Stimulated activated CD8-positive, alpha-beta memory T cell treated with anti-CD3 and anti-CD28 coated beads, Interleukin-2, amount 100 ng/mL, for 48 hours (primary cell): ENCODE measurements around the gene KDM6B.

Source experiments
- DNase-seq, 2 donors: peaks; one replicate each; pipeline ENCODE4 v3.0.0-alpha.2; 2020; ENCODE audit warnings: low read depth in 2 of 2

The KDM6B gene

DNA sequence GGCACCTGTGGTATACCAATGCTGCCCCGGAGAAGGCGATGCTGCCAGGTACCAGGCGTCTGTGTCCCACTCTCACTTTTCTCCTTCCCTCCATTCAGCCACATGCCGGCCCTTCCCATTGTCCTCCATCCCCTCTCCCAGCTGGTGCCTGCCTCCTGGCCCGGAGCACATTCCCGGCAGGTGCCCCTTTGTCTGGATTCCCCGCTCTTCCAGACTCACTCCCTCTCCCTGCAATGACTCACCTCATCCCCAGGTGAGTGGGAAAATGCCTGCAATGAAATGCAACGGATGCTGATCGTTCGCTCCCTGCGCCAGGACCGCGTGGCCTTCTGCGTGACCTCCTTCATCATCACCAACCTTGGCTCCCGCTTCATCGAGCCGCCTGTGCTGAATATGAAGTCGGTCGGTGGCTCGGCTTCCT lies 10.4 kb upstream of the KDM6B start:
- no peak for DNase-seq

DNA sequence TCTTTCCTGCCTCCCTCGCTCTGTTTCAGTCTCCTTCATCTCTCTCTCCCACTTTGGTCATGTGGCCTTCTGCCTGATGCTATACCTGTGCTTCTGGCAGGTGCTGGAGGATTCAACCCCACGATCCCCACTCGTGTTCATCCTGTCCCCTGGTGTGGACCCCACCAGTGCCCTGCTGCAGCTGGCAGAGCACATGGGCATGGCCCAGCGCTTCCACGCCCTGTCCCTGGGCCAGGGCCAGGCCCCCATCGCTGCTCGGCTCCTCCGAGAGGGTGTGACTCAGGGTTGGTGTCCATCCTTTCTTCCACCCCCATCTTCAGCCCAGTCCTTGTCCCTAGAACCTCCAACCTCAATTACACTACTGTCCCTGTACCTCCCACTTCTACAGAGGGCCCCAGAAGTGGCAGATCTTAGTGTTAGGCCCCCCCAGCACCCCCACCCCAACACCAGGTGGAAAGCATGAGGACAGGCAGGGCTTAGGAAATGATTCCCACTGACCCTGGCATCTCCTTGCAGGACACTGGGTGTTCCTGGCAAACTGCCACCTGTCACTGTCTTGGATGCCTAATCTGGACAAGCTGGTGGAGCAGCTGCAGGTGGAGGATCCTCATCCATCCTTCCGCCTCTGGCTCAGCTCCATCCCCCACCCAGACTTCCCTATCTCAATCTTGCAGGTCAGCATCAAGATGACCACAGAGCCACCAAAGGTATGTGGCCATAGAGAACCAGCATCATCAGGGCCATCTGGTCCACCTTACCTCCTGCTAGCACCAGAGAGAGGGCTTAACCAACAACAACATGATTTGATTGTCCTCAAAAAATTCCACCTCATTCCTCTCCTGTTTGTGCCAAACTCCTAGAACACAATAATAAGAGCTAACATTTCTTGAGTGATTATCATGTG lies 9.7 kb upstream of the KDM6B start:
- no peak for DNase-seq

DNA sequence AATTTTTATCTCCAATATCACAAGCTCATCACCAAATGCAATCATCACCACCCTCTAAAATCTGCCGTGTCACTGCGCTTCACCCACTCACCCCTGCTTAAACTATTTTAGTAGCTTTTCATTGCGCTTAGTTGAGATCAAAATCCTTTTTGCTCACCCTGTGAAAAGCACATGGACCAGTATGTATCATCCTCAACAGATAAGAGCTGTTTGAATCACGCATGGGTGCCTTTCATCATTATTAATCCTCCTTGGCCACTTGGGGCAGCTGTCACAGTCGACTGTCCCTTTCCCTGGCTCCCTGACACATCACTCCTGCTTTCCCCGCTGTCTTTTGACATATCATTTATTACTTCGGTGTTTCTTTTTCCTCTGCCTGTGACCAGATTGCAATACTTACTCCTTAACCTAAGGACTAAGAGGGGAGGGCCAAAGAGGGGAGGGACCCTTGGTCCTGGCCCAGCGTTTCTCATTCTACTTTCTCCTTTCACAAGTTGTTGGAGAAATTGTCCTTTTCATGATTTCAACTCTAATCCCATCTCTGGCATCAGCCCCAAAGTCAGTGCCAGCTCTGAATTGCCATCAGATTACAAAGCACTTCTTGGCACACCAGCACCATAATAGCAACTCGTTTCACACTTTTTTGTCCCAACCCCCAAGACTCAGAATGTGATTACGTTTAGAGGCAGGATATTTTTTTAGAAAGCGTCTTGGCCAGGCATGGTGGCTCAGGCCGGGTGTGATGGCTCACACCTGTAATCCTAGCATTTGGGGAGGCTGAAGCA lies 8.6 kb upstream of the KDM6B start:
- no peak for DNase-seq

DNA sequence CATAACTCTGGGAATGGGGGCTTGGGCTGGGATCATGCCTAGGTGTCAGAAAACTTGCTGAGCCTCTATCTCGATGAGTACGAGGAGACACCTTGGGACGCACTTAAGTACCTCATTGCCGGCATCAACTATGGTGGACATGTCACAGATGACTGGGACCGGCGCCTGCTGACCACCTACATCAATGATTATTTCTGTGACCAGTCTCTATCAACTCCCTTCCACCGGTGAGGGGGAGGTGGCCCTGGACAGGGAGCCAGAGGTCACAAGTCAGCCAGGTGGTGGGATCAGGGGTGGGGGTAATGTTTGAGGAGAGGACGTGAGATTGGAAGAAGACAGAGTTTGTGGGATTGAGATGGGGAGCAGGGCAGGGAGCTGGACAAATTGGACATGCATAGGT lies 3.4 kb upstream of the KDM6B start:
- DNase-seq: no peak

DNA sequence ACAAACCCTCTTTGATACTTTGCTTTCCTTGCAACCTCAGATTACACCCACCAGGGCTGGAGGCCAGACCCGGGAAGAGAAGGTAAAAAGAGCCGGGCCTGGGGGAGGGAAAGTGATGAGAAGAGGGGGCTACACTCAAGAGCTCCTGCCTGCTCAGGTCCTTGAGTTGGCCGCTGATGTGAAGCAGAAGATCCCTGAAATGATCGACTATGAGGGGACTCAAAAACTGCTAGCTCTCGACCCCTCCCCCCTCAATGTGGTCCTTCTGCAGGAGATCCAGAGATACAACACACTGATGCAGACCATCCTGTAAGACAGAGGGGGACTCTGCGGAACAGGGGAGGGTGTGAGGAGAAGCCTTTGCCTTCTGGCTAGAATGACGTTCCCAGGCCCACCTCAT lies 2.8 kb upstream of the KDM6B start:
- DNase-seq: no peak

DNA sequence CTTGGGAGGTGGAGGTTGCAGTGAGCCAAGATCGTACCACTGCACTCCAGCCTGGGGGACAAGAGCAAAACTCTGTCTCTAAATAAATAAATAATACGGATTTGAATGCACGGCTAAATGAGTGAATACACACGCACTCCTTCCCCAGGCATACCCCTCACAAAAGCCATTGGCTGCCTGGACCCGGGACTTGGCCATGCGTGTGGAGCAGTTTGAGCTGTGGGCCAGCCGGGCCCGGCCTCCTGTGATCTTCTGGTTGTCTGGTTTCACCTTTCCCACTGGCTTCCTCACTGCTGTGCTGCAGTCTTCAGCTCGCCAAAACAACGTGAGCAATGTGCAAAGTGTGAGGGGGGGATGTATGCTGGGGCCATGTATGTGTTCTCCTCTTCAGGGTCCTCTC lies 1.6 kb upstream of the KDM6B start:
- DNase-seq: no peak

DNA sequence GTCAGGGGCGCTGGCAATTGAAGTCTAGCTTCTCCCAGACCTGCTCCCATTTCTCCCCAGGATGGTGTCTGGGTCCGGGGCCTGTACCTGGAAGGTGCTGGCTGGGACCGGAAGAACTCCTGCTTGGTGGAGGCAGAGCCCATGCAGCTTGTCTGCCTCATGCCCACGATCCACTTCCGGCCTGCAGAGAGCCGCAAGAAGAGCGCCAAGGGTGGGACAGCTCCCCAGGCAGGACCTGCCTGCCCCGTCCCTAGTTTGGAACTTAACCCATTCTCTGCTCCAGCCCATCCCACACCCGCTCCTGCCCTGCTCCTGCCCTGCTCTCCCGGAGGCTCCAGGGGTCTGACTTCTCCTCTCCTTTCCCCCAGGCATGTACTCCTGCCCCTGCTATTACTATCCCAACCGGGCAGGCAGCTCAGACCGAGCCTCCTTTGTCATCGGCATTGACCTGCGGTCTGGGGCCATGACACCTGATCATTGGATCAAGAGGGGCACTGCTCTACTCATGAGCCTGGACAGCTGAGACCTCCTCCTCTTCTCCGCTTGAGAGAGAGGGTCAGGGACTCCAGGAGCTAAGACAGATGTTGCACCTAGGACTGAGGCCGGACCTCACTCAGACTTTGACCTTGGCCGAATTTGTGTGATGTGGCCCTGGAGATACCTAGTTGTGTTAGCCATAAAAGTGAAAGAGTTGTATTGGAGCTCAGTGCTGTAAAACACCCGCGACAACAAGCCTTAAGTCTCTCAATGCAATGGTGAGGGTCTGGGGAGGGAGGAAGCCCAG lies 814 bp upstream of the KDM6B start:
- no peak for DNase-seq

DNA sequence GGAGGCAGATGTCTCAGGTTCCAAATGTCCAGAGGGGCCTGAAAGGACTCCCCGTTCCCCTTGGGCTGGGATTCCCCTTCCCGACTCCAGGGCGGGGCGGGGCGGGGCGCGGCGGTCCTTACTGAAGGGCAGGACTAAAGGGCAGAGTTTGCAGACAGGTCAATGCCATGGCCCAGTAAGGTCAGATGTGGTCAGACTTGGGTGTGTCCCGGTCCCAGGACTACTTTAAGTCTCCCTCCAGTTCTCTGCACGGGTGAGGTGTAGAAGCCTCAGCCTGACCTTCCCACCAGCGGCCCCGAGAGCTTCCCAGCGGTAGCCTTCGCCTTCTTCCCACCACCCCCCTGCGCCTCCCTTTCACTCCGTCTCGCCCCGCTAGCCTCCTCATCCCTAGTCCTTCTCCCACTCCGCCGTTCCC lies 532 bp downstream of the KDM6B start:
- DNase-seq: no peak

DNA sequence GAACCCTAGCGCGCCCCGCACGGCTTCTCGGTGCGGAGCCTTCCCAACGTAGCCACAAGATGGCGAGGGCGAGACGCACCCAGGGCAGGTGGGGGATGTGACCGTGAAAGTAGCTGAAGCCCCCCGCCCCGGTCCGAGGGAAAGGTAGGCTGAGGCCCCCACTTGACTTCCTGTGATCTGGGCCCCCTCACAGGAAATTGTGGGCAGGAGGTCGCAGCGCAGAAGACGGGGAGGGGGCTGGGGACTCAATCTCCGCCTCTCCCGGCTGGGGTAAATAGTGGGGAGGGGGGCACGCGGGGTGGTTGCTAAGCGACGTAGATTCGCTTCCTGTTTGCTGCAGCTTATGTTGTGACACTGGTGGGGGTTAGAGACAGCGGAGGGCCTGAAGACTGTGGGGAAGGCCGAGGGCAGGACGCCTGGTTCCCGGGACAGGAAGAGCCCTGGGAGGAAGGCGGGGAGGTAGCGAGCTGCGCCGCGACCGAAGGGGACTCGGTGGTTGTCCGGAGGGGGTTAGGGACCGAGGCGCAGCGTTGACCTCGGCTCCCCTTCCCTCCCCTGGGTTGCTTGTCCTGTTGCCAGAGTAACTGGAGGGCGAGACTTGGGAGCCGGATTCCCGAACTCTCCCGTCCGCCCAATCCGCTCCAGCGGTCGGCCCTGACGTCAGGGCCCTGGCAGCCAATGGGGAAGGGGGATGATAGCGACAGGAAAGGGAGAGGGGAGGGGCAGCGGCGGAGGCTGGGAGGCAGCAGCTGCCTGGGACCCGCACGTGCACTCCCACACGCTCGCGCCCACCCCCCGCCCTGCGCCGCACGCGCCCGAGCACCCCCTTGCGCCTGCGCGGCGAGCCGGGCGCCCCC lies 1.2 kb downstream of the KDM6B start:
- peak; percentile 82 to 87 for DNase-seq

DNA sequence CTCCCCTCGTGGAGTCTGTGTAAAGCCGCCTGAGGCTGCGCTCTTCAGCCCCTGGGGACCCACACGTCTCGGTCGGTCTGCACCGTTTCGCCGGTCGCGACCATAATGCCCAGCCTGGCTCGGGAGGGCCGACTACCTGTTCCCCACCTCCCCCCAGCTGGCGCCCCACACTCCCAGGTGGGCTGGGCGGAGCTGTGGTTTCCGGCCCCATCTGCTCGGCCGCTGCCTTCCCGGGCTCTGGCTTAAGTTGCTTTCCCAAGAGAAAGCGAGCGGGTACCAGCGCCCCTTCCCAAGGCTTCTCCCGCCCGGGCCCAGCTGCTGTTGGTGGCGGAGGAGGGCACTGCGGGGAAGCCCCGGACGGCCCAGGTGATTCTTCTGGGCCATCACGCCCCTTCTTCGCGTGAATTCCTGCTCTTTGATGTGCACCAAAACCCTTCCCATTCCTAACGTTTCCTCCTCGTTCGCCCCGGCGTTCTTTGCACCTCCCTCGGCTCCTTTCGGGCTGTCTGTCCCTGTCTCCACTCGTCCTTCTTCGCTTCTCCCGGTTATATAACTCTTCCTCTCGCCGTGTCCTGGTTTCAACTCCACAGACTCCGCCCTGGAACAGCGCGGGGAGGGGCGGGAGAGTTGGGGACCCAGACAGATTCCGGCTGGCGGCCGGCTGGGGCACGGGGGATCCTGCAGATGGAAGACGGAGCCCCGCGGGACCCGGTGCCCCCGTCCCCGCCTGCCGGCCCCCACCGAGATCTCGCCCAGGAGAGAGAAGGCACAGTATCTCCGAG lies 2.0 kb downstream of the KDM6B start:
- DNase-seq: no peak

DNA sequence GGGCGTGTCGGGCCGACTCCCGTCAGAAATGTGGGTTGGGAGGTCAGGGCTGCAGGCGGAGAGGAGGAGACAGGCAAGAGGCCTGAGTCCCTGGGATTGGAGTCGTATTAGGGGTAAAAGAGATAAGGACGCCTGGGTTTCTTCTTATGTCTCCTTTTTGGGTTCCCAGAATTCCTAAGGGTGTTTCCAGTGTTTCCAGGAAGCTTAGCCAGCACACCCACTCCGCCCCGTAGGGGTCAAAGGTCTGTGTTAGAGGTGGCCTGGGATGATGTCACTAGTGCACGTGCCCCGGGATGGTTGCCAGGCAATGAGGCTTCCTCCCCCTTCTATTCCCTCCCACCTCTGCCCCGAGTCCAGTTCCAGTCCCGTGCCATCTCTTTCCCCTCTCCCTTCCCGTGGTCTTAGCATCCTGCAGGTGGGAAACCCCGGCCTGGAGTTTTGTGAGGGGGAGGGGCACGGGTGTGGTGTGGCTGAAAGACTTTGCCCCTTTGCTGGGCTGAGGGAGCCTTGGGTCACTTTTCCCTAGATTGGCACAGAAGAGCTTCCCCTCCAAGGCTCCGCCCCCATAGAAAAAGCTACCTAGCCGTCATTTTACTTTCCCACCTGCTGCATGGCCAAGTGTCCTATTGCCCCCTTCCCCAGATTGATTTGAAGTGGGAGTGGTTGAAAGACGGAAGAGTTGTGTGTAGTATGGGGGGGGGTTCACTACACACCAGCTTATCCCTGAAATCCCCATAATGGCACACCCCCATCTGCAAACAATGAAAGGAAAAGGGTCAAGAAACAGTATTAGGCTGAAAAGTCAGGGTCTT lies 2.8 kb downstream of the KDM6B start:
- peak in 1 of 2 donors; percentile 56 for DNase-seq

DNA sequence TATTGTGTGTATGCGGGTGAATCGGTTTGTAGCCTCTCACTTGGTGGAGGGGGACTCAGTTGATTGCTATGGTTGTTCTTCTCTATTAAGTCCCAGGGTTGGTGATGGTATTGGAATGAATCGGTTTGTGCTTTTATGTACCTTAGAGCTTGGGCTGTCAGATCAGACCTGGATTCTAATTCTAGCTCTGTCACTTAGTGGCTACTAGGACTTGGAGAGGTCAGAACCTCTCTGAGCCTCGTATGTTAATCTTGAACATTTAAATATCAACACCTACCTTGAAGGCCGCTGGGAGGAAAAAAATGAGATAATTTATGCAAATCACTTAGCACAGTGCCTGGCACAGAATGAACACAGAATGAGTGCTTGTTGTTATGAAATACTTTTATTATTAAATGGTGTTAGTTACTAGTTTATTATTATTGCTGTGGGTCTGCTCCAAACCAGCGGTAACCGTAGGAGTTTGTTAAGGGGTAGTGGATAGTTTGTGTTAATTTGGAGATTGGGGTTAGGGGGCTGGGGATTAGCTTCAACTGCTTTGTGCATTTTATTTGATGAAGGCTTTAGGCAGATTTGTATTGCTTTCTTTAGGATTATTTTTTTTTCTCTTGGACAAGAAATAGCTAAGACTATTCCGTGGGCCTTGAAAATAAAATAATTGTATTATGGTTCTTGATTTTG lies 3.5 kb downstream of the KDM6B start:
- no peak for DNase-seq

DNA sequence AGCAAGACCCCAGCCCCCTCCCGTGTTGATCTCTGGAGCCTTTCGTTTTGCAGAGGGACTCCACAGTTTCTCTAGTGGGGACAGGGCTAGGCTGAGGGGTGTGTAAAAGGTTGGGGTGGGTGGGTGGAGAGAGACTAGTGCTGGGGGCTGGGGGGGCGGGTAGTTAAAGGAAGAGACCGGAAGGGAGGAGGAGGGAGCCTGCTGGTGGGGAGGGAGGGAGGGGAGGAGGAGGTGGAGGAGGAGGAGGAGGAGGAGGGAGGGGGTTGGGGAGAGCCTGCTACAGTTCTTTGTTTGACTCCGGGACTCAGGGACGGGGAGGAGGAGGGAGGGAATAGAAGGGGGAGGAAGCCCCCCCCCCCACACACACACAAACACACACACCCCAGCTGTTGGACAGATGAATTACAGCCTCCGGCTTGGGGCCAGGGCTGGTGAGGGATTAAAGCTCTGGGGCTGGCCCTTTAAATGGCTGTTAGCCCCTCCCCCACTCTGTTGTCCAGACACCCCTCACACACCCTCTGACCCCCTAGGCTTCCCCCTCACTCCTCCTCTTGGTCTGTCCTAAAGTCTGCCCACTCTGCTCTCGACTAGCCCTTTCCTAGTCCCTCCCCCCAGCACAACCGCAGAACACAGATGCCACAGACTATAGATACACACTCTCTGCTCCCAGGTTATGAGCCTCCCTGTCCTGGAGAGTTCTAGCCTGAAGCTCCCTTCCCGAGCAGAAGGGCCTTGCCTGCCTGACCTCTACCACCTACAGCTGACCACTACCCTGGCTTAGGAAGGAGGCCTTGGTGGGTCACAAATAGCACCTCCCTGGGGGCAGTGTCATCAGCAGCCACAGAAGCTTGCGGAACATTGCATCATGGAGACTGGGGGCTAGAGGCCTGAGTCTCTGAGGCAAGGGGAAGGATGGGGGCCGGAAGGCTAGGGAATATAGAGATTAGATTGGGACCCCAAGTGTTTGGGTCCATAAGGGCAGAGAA lies 4.4 kb downstream of the KDM6B start:
- no peak for DNase-seq

DNA sequence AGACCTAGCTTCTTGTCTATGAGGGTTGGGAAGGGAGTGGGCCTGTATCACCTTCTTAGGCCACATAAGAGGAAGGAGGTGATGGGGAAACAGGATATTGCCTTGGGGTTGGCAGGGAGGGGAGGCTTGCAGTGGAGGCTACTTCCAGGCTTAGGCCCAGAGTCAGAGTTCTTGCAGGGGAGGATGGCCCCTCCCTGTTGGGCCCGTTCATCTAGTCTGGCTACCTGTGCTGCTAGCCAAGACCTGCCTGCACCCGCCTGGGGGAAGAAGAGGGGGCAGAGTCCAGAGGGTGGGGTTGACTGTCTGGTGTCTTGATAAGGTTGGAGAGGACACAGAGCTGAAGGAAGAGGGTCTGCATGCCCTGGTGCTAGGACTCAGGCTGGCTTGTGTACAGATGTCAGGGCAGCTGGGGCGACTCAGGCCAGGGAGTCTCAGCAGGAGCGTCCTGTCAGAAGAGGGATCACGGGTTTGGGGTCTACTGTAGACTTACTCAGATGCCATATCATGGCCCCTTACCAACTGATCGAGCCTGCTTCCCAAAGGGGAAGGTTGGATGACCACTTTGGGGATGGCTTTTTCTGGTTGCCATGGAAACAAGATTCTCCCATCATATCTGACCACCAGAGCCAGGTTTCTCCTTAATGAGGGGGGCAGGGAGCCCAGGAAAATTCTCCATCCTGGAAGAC lies 5.3 kb downstream of the KDM6B start:
- DNase-seq: no peak

DNA sequence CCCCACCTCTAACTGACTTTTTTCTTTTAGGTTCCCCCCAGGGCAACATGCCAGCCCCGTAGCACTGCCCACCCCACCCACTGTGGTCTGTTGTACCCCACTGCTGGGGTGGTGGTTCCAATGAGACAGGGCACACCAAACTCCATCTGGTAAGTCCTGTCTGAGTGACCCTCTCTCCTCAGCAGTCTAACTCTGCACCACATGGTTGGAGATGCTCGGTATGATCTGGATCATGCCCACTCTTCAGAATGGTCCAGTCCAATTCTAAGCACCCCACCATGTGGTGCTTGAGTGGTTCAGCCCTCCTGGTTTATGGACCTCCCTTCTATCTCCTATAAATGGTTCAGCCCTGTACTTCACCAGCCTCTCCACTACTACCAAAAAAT lies 5.9 kb downstream of the KDM6B start:
- DNase-seq: no peak

DNA sequence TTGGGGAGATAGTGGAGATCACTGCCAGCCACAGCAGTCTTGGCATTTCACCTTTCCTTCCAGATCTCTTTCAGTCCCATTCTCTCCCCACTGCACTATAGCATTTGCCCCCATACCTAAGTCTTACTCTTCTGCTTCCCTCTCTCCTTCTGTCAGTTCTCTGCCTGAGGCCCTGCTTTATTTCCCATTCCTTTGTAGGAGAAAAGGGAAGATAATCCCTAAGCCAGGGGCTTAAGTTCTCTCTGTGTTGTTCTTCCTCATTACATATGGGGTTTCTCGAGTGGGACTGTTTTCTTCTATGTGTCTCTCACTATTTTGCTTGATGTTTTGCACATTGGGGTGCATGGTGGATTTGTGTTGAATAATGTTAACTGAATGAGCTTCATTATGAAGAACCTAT lies 6.4 kb downstream of the KDM6B start:
- DNase-seq: no peak

DNA sequence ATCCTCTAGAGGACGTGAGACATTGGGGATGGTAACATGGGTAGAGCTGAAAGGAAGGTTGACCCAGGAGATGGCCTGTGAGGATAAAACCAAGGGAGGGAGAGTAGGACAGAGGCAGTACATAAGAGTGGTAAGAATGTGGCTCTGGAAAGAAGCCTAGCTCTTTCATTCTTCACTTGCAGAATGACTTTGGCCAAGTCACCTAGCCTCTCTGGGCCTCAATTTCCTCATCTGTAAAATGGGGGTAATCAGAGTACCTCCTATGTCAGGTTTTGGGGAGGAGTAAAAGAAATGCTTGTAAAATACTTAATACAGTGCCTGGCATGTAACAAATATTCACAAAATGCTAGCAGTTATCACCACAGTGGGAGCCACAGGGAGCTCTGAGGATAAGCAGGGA lies 6.9 kb downstream of the KDM6B start:
- DNase-seq: no peak
